Measurements from ENCODE around the gene CSF1. TPM values are rescaled to one million over a fixed set of nuclear protein-coding genes. Genes with fewer than 3 reads are reported as not detected.

CSF1 gene
- total and polyA plus RNA-seq, 2 of the 13 experiments (the other 11 are each of a cell fraction or from before 2014, with no cell fraction given) = 4.6 to 13.3 TPM

- WGBS (ENCODE audit: low lambda C conversion rate) = 55% methylated on average over 8 of the region's 20 CpGs
- CTCF ChIA-PET (ENCODE audit: low intra/inter-chr PET ratio, low total read pairs) = no interaction called here
- no peak for TF ChIP-seq CENPT (CRISPR knock-in tag; IDR thresholded peaks at IDR 0.05; ENCODE audit: low read depth)
- peak; percentile 86 for TF ChIP-seq MAFF (IDR thresholded peaks at IDR 0.05; ENCODE audit: low read depth, low read length)
- peak; percentile 85 for TF ChIP-seq ZMYM3 (CRISPR knock-in tag; IDR thresholded peaks at IDR 0.05)
- no peak for TF ChIP-seq ZNF17 (CRISPR knock-in tag; IDR thresholded peaks at IDR 0.05)
- TF ChIP-seq ZNF768 (CRISPR knock-in tag; IDR thresholded peaks at IDR 0.05) = peak; percentile 97
- 0 out of 2 replicates have a peak, but pooled peaks have one; percentile 19 for TF ChIP-seq CREM (IDR thresholded peaks at IDR 0.05)
- no peak for TF ChIP-seq CREM (CRISPR knock-in tag; IDR thresholded peaks at IDR 0.05)
- TF ChIP-seq HDAC1 (CRISPR knock-in tag; IDR thresholded peaks at IDR 0.05) = 0 out of 2 replicates have a peak, but pooled peaks have one; percentile 12
- no peak for TF ChIP-seq ZNF446 (CRISPR knock-in tag; IDR thresholded peaks at IDR 0.05)
- TF ChIP-seq ZNF296 (CRISPR knock-in tag; conservative IDR thresholded peaks at IDR 0.05) = no peak
- TF ChIP-seq NFKB2 (CRISPR knock-in tag; IDR thresholded peaks at IDR 0.05; ENCODE audit: borderline replicate concordance) = 0 out of 2 replicates have a peak, but pooled peaks have one; percentile 15
- TF ChIP-seq MAFK (conservative IDR thresholded peaks at IDR 0.05 in 1 of 2, IDR thresholded peaks at IDR 0.05 in 1 of 2; ENCODE audit: low read length in 2 of 2) = peak; percentile 91 to 93
- TF ChIP-seq ZNF556 (CRISPR knock-in tag; IDR thresholded peaks at IDR 0.05; ENCODE audit: borderline replicate concordance) = no peak
- H4K20me1 ChIP-seq (ENCODE audit: insufficient read depth, low read length) = no peaks in the 10 kb centered on the region
- DNase-seq (ENCODE audit: low spot score) (no peak), ATAC-seq (no peak), FAIRE-seq (no peak)
- H3K4me1 ChIP-seq (ENCODE audit: insufficient read depth, low read length) = peaks cover 99% of the 10 kb centered on the region
- H3K4me2 ChIP-seq (ENCODE audit: low read depth, low read length) = peak overlapping the region; percentile 79
- no TSS peak for BruUV-seq (replicated peaks)
- H3K27me3 ChIP-seq (ENCODE audit: control insufficient read depth in 1 of 2, insufficient read depth in 2 of 2, low read length in 2 of 2) = no peaks in the 10 kb centered on the region; a peak in 1 of 5 replicates
- H3K79me2 ChIP-seq (ENCODE audit: insufficient read depth, low read length) = no peaks in the 10 kb centered on the region
- intact Hi-C loops (cut with micrococcal nuclease; ENCODE audit: unreplicated experiment) (no loop called here), in situ Hi-C loops (cut with HindIII; ENCODE audit: extremely low pct_ligation_motif_present, low pct_unique_long_range_greater_than_20kb) (no loop called here)
- no peak overlapping the region for H3K27ac ChIP-seq (ENCODE audit: extremely low read length, insufficient read depth, low read length)
- H2AFZ ChIP-seq (ENCODE audit: low read length) = no peak overlapping the region
- no peaks in the 10 kb centered on the region for H3K9me3 ChIP-seq (ENCODE audit: low read length)
- peak overlapping the region; percentile 31; the same call in 1 of the 2 replicates for H3K9ac ChIP-seq (ENCODE audit: insufficient read depth, low read depth, low read length)
- peak overlapping the region in 1 of 3 experiments; percentile 59; a peak in 2 of 6 replicates for H3K4me3 ChIP-seq (replicated peaks in 1 of 3; ENCODE audit: insufficient read depth in 1 of 3, low read depth in 2 of 3, low read length in 3 of 3)
- POLR2A ChIA-PET = no interaction called here
- no peaks in the 10 kb centered on the region for H3K36me3 ChIP-seq (replicated peaks in 1 of 2; ENCODE audit: control insufficient read depth in 1 of 2, insufficient read depth in 2 of 2, low read length in 2 of 2)
Measured at GRCh38 chr1:109880971-109881894, 29.4 kb upstream of the CSF1 start.

All from HepG2 (cell line).